SJCRH30 (cell line): ENCODE data around the gene ANO7. TPM values are rescaled to one million over a fixed set of nuclear protein-coding genes. Genes with fewer than 3 reads are reported as not detected.

Source experiments
- DNase-seq, 2 experiments: peaks; one replicate each; pipeline ENCODE4 v3.0.0-alpha.2; 2015 to 2020
- H3K27ac ChIP-seq: fragments of 250-450 bp; sonication (Bioruptor Pico); 2 replicates; pipeline ENCODE4 v1.5.1; 2020; ENCODE audit warnings: mild to moderate bottlenecking, moderate library complexity
- H3K27me3 ChIP-seq: fragments of 250-450 bp; sonication (Bioruptor Pico); 2 replicates; pipeline ENCODE4 v1.5.1; 2020; ENCODE audit warnings: mild to moderate bottlenecking, moderate library complexity
- H3K36me3 ChIP-seq: fragments of 250-450 bp; sonication (Bioruptor Pico); 2 replicates; pipeline ENCODE4 v1.5.1; 2020; ENCODE audit warnings: mild to moderate bottlenecking, moderate library complexity
- H3K4me1 ChIP-seq: fragments of 250-450 bp; sonication (Bioruptor Pico); 2 replicates; pipeline ENCODE4 v1.5.1; 2020; ENCODE audit warnings: mild to moderate bottlenecking, moderate library complexity
- H3K4me3 ChIP-seq: fragments of 250-450 bp; sonication (Bioruptor Pico); 2 replicates; pipeline ENCODE4 v1.5.1; 2020; ENCODE audit warnings: mild to moderate bottlenecking, moderate library complexity
- H3K9me3 ChIP-seq: fragments of 250-450 bp; sonication (Bioruptor Pico); replicated peaks from 2 replicates; pipeline ENCODE4 v1.5.1; 2020; ENCODE audit warnings: mild to moderate bottlenecking, moderate library complexity
- total RNA-seq: library from RNA; depleted of rRNA; stranded (reverse); fragments of >200 nt; shearing (Covaris generic); gene quantifications from 2 replicates; pipeline ENCODE4 v1.2.3, GENCODE V29; 2014

ANO7 gene
- total RNA-seq, 1 experiment from 2014 or later = 2.3 TPM

- Histone ChIP-seq H3K36me3 (peaks cover 87% of the 10 kb centered on the region), H3K4me3 (no peak overlapping the region), H3K4me1 (no peaks in the 10 kb centered on the region), H3K27ac (no peak overlapping the region), H3K9me3 (no peaks in the 10 kb centered on the region), H3K27me3 (no peaks in the 10 kb centered on the region)
- DNase-seq = no peak
Observed at GRCh38 chr2:241240320-241241004, 52.0 kb downstream of the ANO7 start.

DNA sequence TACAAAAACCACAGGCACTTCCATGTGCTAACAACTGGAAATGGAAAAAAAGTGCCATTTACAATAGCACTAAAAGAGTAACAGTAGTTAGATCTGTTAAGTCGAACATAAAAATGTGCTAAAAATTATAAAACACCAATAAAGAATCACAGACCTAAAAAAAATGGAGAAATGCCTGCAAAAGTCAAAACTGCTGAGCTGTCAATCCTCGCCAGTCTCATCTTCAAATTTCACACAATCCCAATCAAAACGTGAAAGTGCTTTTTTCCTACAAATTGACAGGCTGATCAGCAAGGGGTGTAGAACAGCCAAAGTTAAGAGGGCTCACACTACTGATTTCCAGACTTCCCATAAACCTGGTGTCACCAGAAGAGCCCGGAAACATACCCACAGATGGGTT is 53.2 kb downstream of the ANO7 start:
- no peaks in the 10 kb centered on the region for H3K4me1 ChIP-seq
- H3K9me3 ChIP-seq = no peaks in the 10 kb centered on the region
- H3K27me3 ChIP-seq = no peaks in the 10 kb centered on the region
- H3K27ac ChIP-seq = no peak overlapping the region
- H3K4me3 ChIP-seq = no peak overlapping the region
- H3K36me3 ChIP-seq = peaks cover 92% of the 10 kb centered on the region
- DNase-seq = no peak

DNA sequence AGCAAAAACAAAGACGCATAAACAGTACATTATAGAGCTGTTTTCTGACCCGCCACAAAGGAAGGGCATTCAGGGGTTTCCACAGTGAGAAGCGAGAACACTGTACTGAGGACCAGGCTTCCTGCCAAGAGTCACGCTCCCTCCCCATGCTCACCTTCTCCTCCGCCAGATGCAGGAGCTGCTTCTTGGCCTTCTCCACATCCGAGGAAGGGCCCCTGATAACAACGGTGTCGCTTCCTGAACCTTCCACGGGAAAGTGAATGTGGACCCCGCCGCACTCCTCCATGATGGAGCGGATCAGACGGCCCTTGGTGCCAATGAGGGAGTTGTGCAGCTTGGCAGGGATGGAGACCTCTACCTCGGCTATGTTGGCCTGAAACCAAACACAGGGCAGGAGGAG is 53.8 kb downstream of the ANO7 start:
- peaks cover 92% of the 10 kb centered on the region for H3K36me3 ChIP-seq

GRCh38 chr2:241244368-241244767 is 55.9 kb downstream of the ANO7 start:
- H3K4me1 ChIP-seq = no peaks in the 10 kb centered on the region
- no peak for DNase-seq
- H3K27ac ChIP-seq = no peak overlapping the region
- peaks cover 92% of the 10 kb centered on the region for H3K36me3 ChIP-seq
- H3K27me3 ChIP-seq = no peaks in the 10 kb centered on the region
- H3K9me3 ChIP-seq = no peaks in the 10 kb centered on the region
- no peak overlapping the region for H3K4me3 ChIP-seq

More for the DNA sequence above, 53.8 kb downstream of the ANO7 start:
- Histone ChIP-seq H3K27me3 (no peaks in the 10 kb centered on the region), H3K4me3 (no peak overlapping the region), H3K9me3 (no peaks in the 10 kb centered on the region), H3K4me1 (no peaks in the 10 kb centered on the region), H3K27ac (no peak overlapping the region)
- no peak for DNase-seq

DNA sequence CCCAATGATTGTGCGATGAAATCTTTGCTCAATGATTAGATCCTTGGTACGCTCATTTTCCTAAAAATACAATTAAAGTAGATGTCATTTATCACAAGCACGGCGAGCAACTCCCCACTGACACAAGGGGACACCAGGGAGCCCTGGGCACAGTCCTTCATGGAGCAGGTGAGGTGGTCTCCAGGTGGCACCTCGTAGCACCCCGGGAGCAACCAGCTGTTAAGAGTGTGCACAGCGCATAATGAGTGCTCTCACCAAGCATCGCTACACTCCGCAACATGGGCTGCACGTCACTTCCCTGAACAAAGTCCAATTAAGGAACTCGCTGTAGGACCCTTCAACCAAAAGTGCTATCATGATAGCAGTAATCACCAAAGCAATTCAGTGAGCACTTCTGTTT is 59.8 kb downstream of the ANO7 start:
- H3K27ac ChIP-seq = no peak overlapping the region
- DNase-seq = no peak
- H3K9me3 ChIP-seq = no peaks in the 10 kb centered on the region
- H3K36me3 ChIP-seq = peaks cover 93% of the 10 kb centered on the region
- no peak overlapping the region for H3K4me3 ChIP-seq
- no peaks in the 10 kb centered on the region for H3K27me3 ChIP-seq
- H3K4me1 ChIP-seq = no peaks in the 10 kb centered on the region

- H3K4me3 ChIP-seq = no peak overlapping the region
- no peak for DNase-seq
- H3K4me1 ChIP-seq = no peaks in the 10 kb centered on the region
- no peaks in the 10 kb centered on the region for H3K9me3 ChIP-seq
- H3K27me3 ChIP-seq = no peaks in the 10 kb centered on the region
- peaks cover 95% of the 10 kb centered on the region for H3K36me3 ChIP-seq
- no peak overlapping the region for H3K27ac ChIP-seq
Observed at GRCh38 chr2:241248897-241249296, 60.4 kb downstream of the ANO7 start.

DNA sequence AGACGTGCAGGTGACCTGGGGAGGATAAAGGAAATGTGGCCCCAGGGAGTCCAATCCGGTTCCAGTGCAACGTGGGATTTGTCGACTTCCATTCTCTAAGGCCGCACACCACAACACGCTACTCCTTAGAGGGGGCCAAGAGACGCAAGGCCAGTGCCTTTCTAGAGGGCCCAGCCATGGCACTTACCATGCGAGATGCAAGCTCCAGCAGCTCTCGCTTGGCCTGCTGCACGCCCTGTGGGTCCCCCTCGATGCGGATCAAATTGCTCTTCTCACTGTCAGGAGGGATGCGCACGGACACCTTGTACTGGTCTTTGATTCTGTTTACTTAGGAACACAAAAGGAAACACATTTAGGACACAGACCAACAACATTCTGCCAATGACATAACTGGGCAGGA is 61.2 kb downstream of the ANO7 start:
- H3K36me3 ChIP-seq = peaks cover 93% of the 10 kb centered on the region
- H3K27ac ChIP-seq = no peak overlapping the region
- H3K4me1 ChIP-seq = no peaks in the 10 kb centered on the region
- H3K4me3 ChIP-seq = no peak overlapping the region
- no peaks in the 10 kb centered on the region for H3K27me3 ChIP-seq
- no peak for DNase-seq
- no peaks in the 10 kb centered on the region for H3K9me3 ChIP-seq

DNA sequence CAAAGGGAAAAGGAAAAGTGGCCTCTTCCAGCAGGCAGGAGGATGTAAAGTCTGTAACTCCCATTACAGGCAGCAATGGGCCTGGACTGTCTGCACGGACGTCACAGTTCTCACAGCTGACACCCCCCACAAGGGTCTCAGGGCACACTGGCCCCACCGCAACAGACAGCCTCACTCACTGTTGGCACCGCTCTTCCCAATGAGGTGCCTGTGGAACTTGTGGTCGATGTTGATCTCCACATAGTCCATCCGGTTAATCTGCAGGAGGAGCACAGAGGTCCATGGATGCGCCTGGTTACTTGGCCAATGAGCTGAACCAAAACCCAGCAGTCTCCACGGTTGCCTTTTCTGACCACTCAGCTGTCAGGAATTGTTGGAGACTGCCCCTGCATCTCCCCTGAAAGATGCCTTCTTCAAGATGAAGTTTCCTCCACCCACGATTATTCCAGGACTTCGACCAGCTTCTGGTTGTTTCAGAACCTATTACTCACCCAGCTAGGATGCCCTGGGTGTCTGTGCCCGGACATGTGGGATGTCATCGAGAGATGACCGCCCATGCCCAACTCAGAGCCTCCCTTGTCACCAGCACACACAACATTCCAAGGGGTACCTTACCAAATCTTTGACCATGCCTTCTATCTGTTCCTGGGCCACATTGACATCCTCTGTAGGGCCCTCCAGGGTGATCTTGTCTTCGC is 64.5 kb downstream of the ANO7 start:
- Histone ChIP-seq H3K9me3 (no peaks in the 10 kb centered on the region), H3K4me1 (no peaks in the 10 kb centered on the region), H3K4me3 (no peak overlapping the region), H3K36me3 (peaks cover 94% of the 10 kb centered on the region), H3K27ac (no peak overlapping the region), H3K27me3 (no peaks in the 10 kb centered on the region)
- no peak for DNase-seq

DNA sequence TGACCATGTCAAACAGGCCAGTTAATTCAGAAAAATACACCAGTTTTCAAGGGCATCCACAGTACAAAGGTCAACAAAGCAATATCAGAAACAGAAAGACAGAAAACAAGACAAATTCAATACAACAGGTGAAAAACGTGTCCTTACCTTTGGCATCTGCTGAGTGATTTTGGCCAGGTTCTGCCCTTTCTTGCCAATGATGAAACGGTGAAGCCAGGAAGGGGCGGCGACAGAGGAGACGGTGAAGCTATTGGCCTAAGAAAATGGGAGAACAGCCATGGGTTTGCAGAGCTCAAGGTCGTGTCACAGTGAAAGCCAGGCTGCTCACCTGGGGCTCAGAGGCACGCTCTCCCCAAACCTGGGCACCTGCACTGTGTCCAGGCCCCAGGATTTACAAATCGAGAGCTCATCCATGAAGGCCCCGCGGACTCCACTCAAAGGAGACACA is 66.5 kb downstream of the ANO7 start:
- Histone ChIP-seq H3K27ac (no peak overlapping the region), H3K4me1 (no peaks in the 10 kb centered on the region), H3K27me3 (no peaks in the 10 kb centered on the region), H3K36me3 (peaks cover 92% of the 10 kb centered on the region), H3K4me3 (no peak overlapping the region), H3K9me3 (no peaks in the 10 kb centered on the region)
- DNase-seq = no peak

DNA sequence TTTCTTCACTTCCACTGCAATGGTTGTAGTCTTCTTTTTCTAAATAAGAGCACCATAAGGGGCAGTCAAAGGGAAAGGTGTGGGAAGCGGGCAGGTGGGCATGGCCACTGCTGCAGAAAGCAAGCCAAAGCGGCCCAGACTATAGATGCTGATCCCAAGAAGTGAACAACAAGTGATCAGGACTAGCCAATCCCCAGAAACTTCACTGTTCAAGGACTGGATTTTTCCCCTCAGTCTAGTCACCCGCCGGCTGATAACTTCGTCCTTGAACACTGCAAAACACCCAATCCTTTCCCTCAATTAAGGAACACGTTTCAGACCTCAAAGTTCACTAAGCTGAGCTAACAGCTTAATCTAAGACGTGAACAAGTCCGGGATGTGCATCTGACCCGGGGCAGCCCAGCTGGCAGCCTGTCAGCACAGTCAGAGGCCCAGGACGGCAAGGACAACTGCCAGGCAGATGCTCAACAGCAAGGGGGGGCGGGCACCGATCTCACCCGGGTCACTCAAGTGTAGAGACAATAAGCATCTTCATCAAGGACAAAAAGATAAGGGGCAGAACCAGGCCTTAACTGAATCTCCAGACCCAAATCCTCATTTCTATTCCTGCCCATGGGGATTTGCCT is 67.2 kb downstream of the ANO7 start:
- Histone ChIP-seq H3K36me3 (peaks cover 92% of the 10 kb centered on the region), H3K4me3 (no peak overlapping the region), H3K27ac (no peak overlapping the region), H3K27me3 (no peaks in the 10 kb centered on the region), H3K9me3 (no peaks in the 10 kb centered on the region), H3K4me1 (no peaks in the 10 kb centered on the region)
- no peak for DNase-seq

DNA sequence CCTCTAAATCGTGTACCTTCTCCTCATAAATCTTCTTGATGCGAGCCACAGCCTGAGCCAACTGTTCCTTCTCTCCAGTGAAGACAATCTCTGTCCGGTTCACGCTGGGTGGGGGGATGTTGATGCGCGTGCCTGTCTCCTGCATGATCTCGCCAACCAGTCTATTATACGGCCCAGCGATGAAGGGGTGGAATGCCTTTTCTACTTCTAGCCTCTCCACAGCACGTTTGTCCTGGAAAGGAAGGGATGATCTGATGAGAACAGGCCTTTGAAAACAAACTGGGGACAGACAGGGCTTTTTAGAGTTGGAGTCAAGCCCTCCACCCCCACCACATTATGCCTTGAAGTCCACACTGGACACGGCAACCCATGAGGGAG is 67.7 kb downstream of the ANO7 start:
- Histone ChIP-seq H3K27ac (no peak overlapping the region), H3K9me3 (no peaks in the 10 kb centered on the region), H3K4me3 (no peak overlapping the region), H3K36me3 (peaks cover 92% of the 10 kb centered on the region), H3K27me3 (no peaks in the 10 kb centered on the region), H3K4me1 (no peaks in the 10 kb centered on the region)
- no peak for DNase-seq

DNA sequence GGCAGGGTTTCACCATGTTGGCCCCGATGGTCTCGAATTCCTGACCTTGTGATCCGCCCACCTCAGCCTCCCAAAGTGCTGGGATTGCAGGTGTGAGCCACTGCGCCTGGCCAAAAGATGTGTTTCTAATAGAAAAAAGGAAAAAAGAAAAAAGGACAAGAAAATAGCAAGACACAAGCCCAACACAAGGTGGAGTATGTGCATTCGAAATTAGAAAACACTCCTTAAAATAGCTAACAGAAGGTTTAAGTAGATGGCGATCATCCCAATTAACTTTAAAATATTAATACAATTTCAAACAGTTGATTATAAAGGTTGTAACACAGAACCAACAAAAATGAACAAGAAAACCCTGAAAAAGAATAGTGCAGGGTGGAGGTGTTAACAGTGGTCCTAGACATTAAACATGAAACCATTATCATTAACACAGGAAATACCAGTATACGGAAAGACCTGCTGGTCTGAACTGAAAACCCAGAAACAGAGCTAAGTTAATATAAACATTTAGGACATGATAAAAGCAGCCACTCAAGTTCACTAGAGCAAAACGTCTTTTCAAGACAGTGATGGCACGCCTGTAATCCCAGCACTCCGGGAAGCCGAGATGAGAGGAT is 69.0 kb downstream of the ANO7 start:
- no peaks in the 10 kb centered on the region for H3K27me3 ChIP-seq
- no peak overlapping the region for H3K27ac ChIP-seq
- no peak overlapping the region for H3K4me3 ChIP-seq
- no peak for DNase-seq
- H3K4me1 ChIP-seq = no peaks in the 10 kb centered on the region
- no peaks in the 10 kb centered on the region for H3K9me3 ChIP-seq
- peaks cover 91% of the 10 kb centered on the region for H3K36me3 ChIP-seq

DNA sequence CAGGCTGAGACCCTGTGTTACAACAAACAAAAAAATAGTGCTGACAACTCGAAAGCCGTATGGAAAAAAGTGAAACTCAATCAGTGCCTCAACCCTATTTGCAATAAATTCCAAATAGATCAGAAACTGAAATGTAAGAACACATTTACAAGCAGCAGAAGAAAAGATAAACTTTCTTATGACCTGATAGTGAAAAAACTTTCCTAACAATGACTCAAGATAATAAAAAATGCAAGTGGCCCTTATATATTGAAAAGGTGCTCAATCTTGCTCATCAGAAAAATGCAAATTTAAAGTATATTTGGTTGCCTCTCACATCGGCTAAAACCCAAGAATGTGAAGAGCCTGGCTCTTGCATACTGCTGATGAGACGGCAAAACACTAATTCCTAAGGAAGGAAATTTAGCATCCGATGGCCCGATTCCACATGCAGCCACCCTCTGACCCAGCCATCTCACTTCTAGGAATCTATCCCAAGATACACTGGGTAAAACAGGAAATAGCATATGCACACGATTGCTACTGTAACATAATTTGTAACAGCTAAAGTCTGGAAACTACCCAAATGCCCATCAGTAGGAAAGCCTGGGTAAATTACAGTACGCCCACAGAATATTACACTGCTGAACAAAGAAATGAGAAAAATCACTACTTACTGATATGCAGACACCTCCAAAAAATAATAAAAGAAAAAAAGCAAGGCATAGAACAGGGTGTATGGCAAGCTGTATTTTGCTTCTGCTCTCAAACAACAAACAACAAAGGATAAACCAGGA is 70.2 kb downstream of the ANO7 start:
- H3K4me3 ChIP-seq = no peak overlapping the region
- H3K9me3 ChIP-seq = no peaks in the 10 kb centered on the region
- H3K27ac ChIP-seq = no peak overlapping the region
- H3K4me1 ChIP-seq = no peaks in the 10 kb centered on the region
- H3K27me3 ChIP-seq = no peaks in the 10 kb centered on the region
- H3K36me3 ChIP-seq = peaks cover 91% of the 10 kb centered on the region
- DNase-seq = no peak

- Histone ChIP-seq H3K27me3 (no peaks in the 10 kb centered on the region), H3K9me3 (no peaks in the 10 kb centered on the region), H3K4me3 (no peak overlapping the region), H3K4me1 (no peaks in the 10 kb centered on the region), H3K27ac (no peak overlapping the region), H3K36me3 (peaks cover 87% of the 10 kb centered on the region)
- no peak for DNase-seq
Observed at GRCh38 chr2:241260911-241261310, 72.4 kb downstream of the ANO7 start.
